Heart left ventricle (tissue), 13 donors: Measurements from ENCODE around the gene SLC37A2.

Source experiments
- CTCF ChIP-seq, 12 donors: fragments of 200-600 bp; sonication (generic) in 4 of 12; IDR thresholded peaks; one replicate each; pipeline versions ENCODE4 v1.5.0 to v1.8.0; 2018 to 2022; ENCODE audit warnings: antibody characterized with exemption in 12 of 12, mild to moderate bottlenecking in 5 of 12
- POLR2A ChIP-seq, 2 donors: fragments of 450-650 bp; IDR thresholded peaks; one replicate each; pipeline ENCODE4 v1.6.1; 2017; ENCODE audit warnings: antibody characterized with exemption in 2 of 2, mild to moderate bottlenecking in 2 of 2, moderate library complexity in 2 of 2
- donor health status: ischemic (EF 13 %, LVEDD 7.1; RV severe dilation, severe dysfunction).
- donor health status: DM: no; HTN: yes; CAD: no.
- donor health status: DM: no; HTN: no; CAD: no.
- donor health status: ischemic (EF 25% LVEDD 6.9; RV normal size, moderate dysfunction).
- donor health status: ischemic (EF 25% LVEDD 5.7; RV mildly dilated, moderate dysfunction).
- donor health status: ischemic (EF 35%, LVEDD 5.7; RV mildly dilated, moderate dysfunction).
- donor health status: nonischemic (EF 11% LVEDD 7.7; RV severe dilation, severe dysfunction).
- donor health status: DM: yes; HTN: yes; CAD: no.
- donor health status: PGD.
- donor health status: ischemic (EF 29% LVEDD 5.4; RV normal size, mild dysfunction).
- donor health status: nonischemic (EF 23%, LVEDD 6.1; RV moderate dilation, normal function).

DNA sequence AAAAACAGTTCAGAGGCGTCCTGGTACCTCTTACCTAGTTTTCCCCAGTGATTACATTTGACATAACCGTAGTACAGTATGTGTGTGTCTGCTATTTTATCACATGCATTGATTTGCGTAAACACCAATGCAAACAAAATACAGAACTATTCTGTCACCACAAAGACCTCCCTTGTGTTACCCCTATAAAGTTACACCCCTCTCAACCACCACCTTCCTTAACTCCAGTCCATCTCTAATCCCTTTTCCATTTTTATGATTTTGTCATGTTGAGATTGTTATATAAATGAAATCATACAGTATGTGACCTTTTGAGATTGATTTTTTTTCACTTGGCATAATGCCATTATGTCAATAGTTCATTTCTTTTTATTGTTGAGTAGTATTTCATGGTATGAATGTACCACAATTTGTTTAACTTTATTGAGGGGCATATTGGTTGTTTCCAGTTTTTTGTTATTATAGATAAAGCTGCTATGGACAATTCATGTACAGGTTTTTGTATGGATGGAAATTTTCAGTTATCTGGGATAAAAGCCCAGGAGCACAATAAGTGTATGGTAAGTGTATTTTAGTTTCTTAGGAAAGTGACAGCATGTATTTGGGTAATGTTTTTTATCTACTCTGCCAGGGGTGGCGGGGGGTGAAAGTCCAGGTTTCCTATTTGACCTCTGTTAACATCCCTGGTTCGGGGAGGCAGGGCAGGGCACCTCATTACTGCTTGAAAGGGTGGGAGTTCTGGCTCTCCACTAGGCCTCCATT is 6.0 kb upstream of the SLC37A2 start:
- TF ChIP-seq CTCF (IDR thresholded peaks at IDR 0.05) (no peak), POLR2A (IDR thresholded peaks at IDR 0.05) (no peak)
